ENCODE data around the gene AK2.
"Not testable (repeated sequence)": the region's sequence is repeated elsewhere in the genome, so short reads cannot be mapped to it uniquely, and the experiment has no call there.

AK2 gene

DNA sequence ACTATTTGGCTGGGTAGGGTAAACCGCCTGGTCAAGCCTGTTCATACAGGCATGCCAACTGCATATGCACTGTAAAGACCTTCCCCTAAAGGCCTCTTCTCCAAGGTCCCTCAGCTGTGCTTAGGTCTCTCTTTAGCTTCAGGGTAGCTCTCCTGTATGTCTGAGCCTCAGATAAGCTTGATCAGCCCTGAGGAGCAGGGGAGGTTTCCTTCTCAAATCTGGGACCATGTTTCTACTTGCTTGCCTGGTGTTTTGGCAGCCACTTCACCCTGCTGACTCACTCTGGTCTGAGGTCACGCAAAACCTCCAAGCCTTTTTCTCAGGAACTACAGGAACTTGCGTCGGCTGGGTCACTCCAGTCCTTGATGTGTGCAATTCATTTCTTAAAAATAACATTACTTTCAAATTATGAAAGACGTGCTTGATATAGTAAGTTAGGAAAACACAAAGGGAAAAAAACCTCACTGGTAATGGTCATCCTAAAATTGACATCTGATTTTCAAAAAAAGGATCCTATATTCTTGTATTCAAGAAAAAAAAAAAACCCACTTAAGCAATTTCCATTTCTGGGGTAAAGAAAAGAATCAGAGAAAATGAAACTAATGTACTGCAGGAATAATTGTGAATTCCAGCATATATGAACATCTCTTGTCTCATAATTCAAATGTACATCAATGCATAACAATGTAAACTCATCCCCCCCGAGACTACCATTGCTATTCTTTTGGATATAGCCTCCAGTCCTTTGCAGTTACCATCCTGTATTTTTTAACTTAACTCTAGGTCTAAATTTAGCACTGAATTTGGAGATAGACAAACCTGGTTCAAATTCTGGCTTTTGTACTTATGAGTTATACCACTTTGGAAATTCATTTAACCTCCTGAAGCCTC lies 47.3 kb downstream of the AK2 start:
- no peaks in the 10 kb centered on the region for H3K9me3 Mint-ChIP-seq

GRCh38 chr1:32988665-32989064 lies 48.0 kb downstream of the AK2 start:
- no peaks in the 10 kb centered on the region for H3K27me3 Mint-ChIP-seq
- no peak overlapping the region for H3K4me3 Mint-ChIP-seq
- no peaks in the 10 kb centered on the region for H3K9me3 Mint-ChIP-seq
- peaks cover 63% of the 10 kb centered on the region for H3K4me1 Mint-ChIP-seq (ENCODE audit: low read depth)
- DNase-seq = no peak
- H3K27ac Mint-ChIP-seq = peak overlapping the region; percentile 86
- peaks cover 3% of the 10 kb centered on the region for H3K36me3 Mint-ChIP-seq (ENCODE audit: low read depth)

More for the DNA sequence above, 47.3 kb downstream of the AK2 start:
- H3K27ac Mint-ChIP-seq = peak overlapping the region; percentile 86
- no peaks in the 10 kb centered on the region for H3K27me3 Mint-ChIP-seq
- H3K36me3 Mint-ChIP-seq (ENCODE audit: low read depth) = peaks cover 3% of the 10 kb centered on the region
- peak overlapping the region; percentile 35 for H3K4me3 Mint-ChIP-seq
- peak; percentile 48 for DNase-seq
- peaks cover 56% of the 10 kb centered on the region for H3K4me1 Mint-ChIP-seq (ENCODE audit: low read depth)

- H3K27ac Mint-ChIP-seq = no peak overlapping the region
Observed at GRCh38 chr1:32985226-32985625, 51.5 kb downstream of the AK2 start.

DNA sequence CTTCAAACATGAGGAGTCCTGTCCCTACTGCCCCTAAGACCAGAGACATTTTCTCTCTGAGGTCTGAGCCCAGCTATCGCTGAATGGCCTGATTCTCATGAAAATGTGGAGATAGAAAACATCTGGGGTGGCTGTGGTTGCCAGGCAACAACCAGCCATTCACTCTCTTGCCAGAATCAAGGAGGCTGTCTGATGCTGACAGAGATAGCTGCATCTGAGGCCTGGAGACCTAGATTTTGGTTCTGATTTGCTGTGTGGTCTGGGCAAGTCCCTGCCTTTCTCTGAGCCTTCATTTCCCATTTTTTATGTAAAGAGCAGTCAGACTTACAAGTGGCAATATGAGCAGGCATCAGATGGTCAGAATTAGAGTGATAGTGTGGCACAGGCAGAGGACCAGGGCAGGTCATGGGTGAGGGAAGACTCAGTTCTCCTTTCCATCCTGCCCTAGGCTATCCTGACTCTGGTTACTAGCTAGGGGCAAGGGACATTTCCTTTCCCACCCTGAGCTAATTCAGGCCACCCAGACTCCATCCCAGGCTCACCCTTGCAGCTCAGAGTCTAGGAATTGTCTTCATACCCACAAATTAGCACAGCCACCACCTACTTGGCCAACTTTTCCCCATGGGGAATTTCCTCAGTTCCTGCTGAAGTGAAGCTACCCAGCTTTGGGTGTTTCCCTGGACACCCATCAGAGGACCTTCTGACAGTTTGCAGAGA lies 52.1 kb downstream of the AK2 start:
- Mint-ChIP-seq H3K27me3 (no peaks in the 10 kb centered on the region), H3K4me1 (ENCODE audit: low read depth) (peaks cover 70% of the 10 kb centered on the region), H3K27ac (peak overlapping the region; percentile 76), H3K4me3 (no peak overlapping the region), H3K36me3 (ENCODE audit: low read depth) (no peaks in the 10 kb centered on the region), H3K9me3 (peaks cover 2% of the 10 kb centered on the region)
- no peak for DNase-seq

More at GRCh38 chr1:32985226-32985625, 51.5 kb downstream of the AK2 start:
- DNase-seq = no peak
- Mint-ChIP-seq H3K9me3 (peaks cover 2% of the 10 kb centered on the region), H3K36me3 (ENCODE audit: low read depth) (no peaks in the 10 kb centered on the region), H3K4me3 (no peak overlapping the region), H3K4me1 (ENCODE audit: low read depth) (peaks cover 70% of the 10 kb centered on the region), H3K27me3 (no peaks in the 10 kb centered on the region)

DNA sequence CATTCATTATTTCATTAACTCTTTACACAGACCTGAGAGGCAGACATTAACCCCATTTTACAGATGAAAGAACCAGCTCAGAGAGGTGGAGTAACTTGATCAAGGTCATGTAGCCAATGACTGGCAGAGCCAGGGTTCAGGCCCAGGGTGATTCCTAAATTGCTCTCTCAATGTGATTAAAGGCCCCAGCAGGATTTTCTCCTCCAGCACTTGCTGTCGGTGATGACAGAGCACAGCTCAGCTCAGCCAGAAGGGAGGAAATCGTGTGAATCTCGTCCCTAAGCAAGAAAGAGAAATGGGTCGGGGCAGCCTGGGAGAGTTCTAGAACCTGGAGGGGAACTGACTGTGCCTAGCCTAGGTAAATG lies 52.6 kb downstream of the AK2 start:
- DNase-seq = no peak
- H3K4me3 Mint-ChIP-seq = no peak overlapping the region
- H3K36me3 Mint-ChIP-seq (ENCODE audit: low read depth) = no peaks in the 10 kb centered on the region
- H3K4me1 Mint-ChIP-seq (ENCODE audit: low read depth) = peaks cover 64% of the 10 kb centered on the region
- peaks cover 2% of the 10 kb centered on the region for H3K9me3 Mint-ChIP-seq
- no peaks in the 10 kb centered on the region for H3K27me3 Mint-ChIP-seq
- peak overlapping the region; percentile 76 for H3K27ac Mint-ChIP-seq

- Mint-ChIP-seq H3K9me3 (peaks cover 2% of the 10 kb centered on the region), H3K4me1 (ENCODE audit: low read depth) (peaks cover 58% of the 10 kb centered on the region), H3K4me3 (no peak overlapping the region), H3K27ac (peak overlapping the region; percentile 81), H3K36me3 (ENCODE audit: low read depth) (no peaks in the 10 kb centered on the region), H3K27me3 (no peaks in the 10 kb centered on the region)
- DNase-seq = no peak
Observed at GRCh38 chr1:32983020-32983419, 53.7 kb downstream of the AK2 start.

- Mint-ChIP-seq H3K4me3 (peak overlapping the region; percentile 63), H3K36me3 (ENCODE audit: low read depth) (no peaks in the 10 kb centered on the region), H3K27me3 (no peaks in the 10 kb centered on the region), H3K27ac (peak overlapping the region; percentile 93), H3K9me3 (peaks cover 2% of the 10 kb centered on the region), H3K4me1 (ENCODE audit: low read depth) (peaks cover 55% of the 10 kb centered on the region)
- peak; percentile 68 for DNase-seq
Observed at GRCh38 chr1:32981003-32981901, 55.4 kb downstream of the AK2 start.

GRCh38 chr1:32980080-32980479 lies 56.6 kb downstream of the AK2 start:
- no peaks in the 10 kb centered on the region for H3K27me3 Mint-ChIP-seq
- H3K36me3 Mint-ChIP-seq (ENCODE audit: low read depth) = no peaks in the 10 kb centered on the region
- H3K4me1 Mint-ChIP-seq (ENCODE audit: low read depth) = peaks cover 52% of the 10 kb centered on the region
- peaks cover 2% of the 10 kb centered on the region for H3K9me3 Mint-ChIP-seq
- no peak overlapping the region for H3K27ac Mint-ChIP-seq
- DNase-seq = no peak
- no peak overlapping the region for H3K4me3 Mint-ChIP-seq

DNA sequence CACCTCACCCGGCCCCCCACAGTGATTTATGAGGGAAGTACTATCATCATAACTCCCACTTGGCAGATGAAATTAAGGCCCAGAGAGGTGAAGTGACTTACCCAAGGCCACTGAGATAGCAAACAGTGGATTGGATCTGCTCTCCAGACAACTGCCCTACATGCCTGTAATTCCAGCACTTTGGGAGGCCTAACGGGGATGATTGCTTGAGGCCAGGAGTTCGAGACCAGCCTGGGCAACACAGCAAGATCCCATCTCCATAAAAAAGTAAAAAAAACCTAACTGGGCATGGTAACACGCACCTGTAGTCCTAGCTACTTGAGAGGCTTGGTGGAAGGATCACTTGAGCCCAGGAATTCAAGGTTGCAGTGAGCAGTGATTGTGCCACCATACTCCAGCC lies 57.8 kb downstream of the AK2 start:
- peaks cover 40% of the 10 kb centered on the region for H3K4me1 Mint-ChIP-seq (ENCODE audit: low read depth)

GRCh38 chr1:32977546-32978087 lies 59.1 kb downstream of the AK2 start:
- Mint-ChIP-seq H3K4me1 (ENCODE audit: low read depth) (peaks cover 32% of the 10 kb centered on the region), H3K4me3 (no peak overlapping the region), H3K27ac (peak overlapping the region; percentile 1), H3K36me3 (ENCODE audit: low read depth) (no peaks in the 10 kb centered on the region), H3K27me3 (peaks cover 4% of the 10 kb centered on the region), H3K9me3 (peaks cover 1% of the 10 kb centered on the region)
- no peak for DNase-seq

More for the DNA sequence above, 57.8 kb downstream of the AK2 start:
- Mint-ChIP-seq H3K27me3 (no peaks in the 10 kb centered on the region), H3K4me3 (no peak overlapping the region), H3K27ac (no peak overlapping the region), H3K36me3 (ENCODE audit: low read depth) (no peaks in the 10 kb centered on the region), H3K9me3 (peaks cover 2% of the 10 kb centered on the region)
- DNase-seq = no peak

DNA sequence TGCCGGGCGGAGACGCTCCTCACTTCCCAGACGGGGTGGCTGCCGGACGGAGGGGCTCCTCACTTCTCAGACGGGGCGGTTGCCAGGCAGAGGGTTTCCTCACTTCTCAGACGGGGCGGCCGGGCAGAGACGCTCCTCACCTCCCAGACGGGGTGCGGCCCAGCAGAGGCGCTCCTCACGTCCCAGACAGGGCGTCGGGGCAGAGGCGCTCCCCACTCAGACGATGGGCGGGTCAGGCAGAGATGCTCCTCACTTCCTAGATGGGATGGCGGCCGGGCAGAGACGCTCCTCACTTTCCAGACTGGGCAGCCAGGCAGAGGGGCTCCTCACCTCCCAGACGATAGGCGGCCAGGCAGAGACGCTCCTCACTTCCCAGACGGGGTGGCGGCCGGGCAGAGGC lies 61.6 kb downstream of the AK2 start:
- H3K4me3 Mint-ChIP-seq; DNase-seq; H3K27ac Mint-ChIP-seq; H3K9me3 Mint-ChIP-seq; H3K36me3 Mint-ChIP-seq (ENCODE audit: low read depth): not testable (repeated sequence)
- Mint-ChIP-seq H3K27me3 (peaks cover 25% of the 10 kb centered on the region), H3K4me1 (ENCODE audit: low read depth) (peaks cover 17% of the 10 kb centered on the region)

GRCh38 chr1:32973458-32973857 lies 63.2 kb downstream of the AK2 start:
- peaks cover 19% of the 10 kb centered on the region for H3K4me1 Mint-ChIP-seq (ENCODE audit: low read depth)
- H3K9me3 Mint-ChIP-seq, H3K4me3 Mint-ChIP-seq: not testable (repeated sequence)

DNA sequence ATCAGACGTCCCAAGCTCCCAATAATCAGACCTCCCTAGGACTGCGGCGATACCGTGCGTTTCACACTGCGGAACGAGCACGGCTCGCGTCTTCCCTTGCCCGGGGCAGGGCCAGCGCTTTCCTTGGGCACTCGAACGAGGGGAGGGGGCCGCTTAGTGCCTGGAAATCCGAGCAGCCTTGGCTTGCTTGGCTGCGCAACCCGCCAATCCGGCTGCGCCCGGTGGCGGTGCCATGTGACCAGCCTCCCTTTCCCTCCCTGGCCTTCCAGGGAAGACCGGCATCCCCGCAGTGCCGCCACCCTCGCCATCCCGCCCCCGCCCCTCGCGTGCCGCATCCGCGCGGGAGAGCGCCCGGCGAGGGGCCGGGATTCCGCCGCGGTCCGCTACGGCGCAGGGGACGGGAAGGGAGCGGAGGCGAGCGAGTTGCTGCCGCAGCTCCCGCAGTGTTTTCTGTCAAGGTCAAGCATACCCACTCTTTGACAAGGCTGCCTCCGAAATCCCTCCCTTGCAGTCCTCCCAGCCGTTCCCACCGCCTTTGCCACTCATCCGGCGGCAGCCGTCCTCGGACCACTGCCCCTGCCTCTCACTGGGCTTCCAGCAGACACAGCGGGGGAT lies 63.8 kb downstream of the AK2 start:
- peak; percentile 52 for DNase-seq

More at GRCh38 chr1:32973458-32973857, 63.2 kb downstream of the AK2 start:
- H3K27ac Mint-ChIP-seq; DNase-seq; H3K36me3 Mint-ChIP-seq (ENCODE audit: low read depth): not testable (repeated sequence)
- H3K27me3 Mint-ChIP-seq = peaks cover 25% of the 10 kb centered on the region

More for the DNA sequence above, 63.8 kb downstream of the AK2 start:
- H3K27me3 Mint-ChIP-seq = peaks cover 25% of the 10 kb centered on the region
- H3K4me3 Mint-ChIP-seq = peak overlapping the region; percentile 68
- no peak overlapping the region for H3K27ac Mint-ChIP-seq
- H3K36me3 Mint-ChIP-seq (ENCODE audit: low read depth) = no peaks in the 10 kb centered on the region
- peaks cover 2% of the 10 kb centered on the region for H3K9me3 Mint-ChIP-seq
- H3K4me1 Mint-ChIP-seq (ENCODE audit: low read depth) = peaks cover 24% of the 10 kb centered on the region
